Activated naive CD8-positive, alpha-beta T cell treated with anti-CD3 and anti-CD28 coated beads, Interleukin-2, amount 10 ng/mL, durations not matched to agents 7 days and 5 days (primary cell): Measurements from ENCODE around the gene YAP1. TPM values are rescaled to one million over a fixed set of nuclear protein-coding genes. Genes with fewer than 3 reads are reported as not detected.
A peak's percentile ranks its signal among the peaks of the same experiment; 100 is the strongest.

Experiments
- ATAC-seq: fragments of 150-1000 bp; cut with Tn5 transposase; one replicate; pipeline ENCODE4 v1.10.0; 2021; ENCODE audit warnings: low read depth, moderate library complexity
- POLR2A ChIA-PET: fragments of 350-600 bp; sonication (Branson Sonifier 250); formaldehyde crosslinking; loops from one replicate; lab custom pipeline; 2021; ENCODE audit warnings: antibody characterized with exemption; lab: Charles Lee
- DNase-seq: peaks from one replicate; pipeline ENCODE4 v3.0.0; 2021
- H3K27ac Mint-ChIP-seq: one replicate; pipeline ENCODE4 v1.8.0; 2022; ENCODE audit warnings: mild to moderate bottlenecking, mixed read lengths
- H3K27me3 Mint-ChIP-seq: one replicate; pipeline ENCODE4 v1.8.0; 2022; ENCODE audit warnings: mild to moderate bottlenecking, moderate library complexity, mixed read lengths
- H3K36me3 Mint-ChIP-seq: one replicate; pipeline ENCODE4 v1.8.0; 2021; ENCODE audit warnings: mild to moderate bottlenecking, mixed read lengths
- H3K4me1 Mint-ChIP-seq: one replicate; pipeline ENCODE4 v1.8.0; 2021; ENCODE audit warnings: mixed read lengths
- H3K4me3 Mint-ChIP-seq: one replicate; pipeline ENCODE4 v1.8.0; 2022; ENCODE audit warnings: mild to moderate bottlenecking, moderate library complexity, mixed read lengths
- H3K9me3 Mint-ChIP-seq: one replicate; pipeline ENCODE4 v1.8.0; 2021; ENCODE audit warnings: mixed read lengths
- total RNA-seq, 2 experiments: library from RNA; stranded (reverse); gene quantifications; one replicate each; pipeline ENCODE4 v1.2.3, GENCODE V29; 2021

YAP1 gene
- total RNA-seq, 2 experiments from 2014 or later = 0.11 TPM; not detected in 1

- Mint-ChIP-seq H3K27me3 (peaks cover 12% of the 10 kb centered on the region), H3K27ac (no peak overlapping the region), H3K4me3 (no peak overlapping the region), H3K4me1 (no peaks in the 10 kb centered on the region), H3K9me3 (no peaks in the 10 kb centered on the region), H3K36me3 (no peaks in the 10 kb centered on the region)
- no peak for ATAC-seq
- POLR2A ChIA-PET = no interaction called here
- no peak for DNase-seq
Measured at GRCh38 chr11:102202972-102203371, 92.7 kb downstream of the YAP1 start.

GRCh38 chr11:102204174-102204573 is 93.9 kb downstream of the YAP1 start:
- peak overlapping the region; percentile 11 for H3K27ac Mint-ChIP-seq
- peaks cover 12% of the 10 kb centered on the region for H3K27me3 Mint-ChIP-seq
- POLR2A ChIA-PET = no interaction called here
- H3K4me1 Mint-ChIP-seq = no peaks in the 10 kb centered on the region
- no peaks in the 10 kb centered on the region for H3K36me3 Mint-ChIP-seq
- H3K4me3 Mint-ChIP-seq = no peak overlapping the region
- DNase-seq (no peak), ATAC-seq (no peak)
- H3K9me3 Mint-ChIP-seq = no peaks in the 10 kb centered on the region

DNA sequence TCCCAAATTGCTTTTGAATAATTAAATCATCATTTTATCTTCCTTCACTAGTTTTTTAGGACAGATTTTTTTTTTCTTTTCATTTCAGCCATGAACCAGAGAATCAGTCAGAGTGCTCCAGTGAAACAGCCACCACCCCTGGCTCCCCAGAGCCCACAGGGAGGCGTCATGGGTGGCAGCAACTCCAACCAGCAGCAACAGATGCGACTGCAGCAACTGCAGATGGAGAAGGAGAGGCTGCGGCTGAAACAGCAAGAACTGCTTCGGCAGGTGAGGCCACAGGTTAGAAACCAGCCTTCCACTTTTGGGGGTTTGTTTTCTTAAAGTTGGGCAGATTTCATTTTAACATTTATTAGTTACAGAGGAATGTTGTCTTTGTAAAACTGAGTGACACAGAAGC is 95.6 kb downstream of the YAP1 start:
- Mint-ChIP-seq H3K4me1 (no peaks in the 10 kb centered on the region), H3K27ac (no peak overlapping the region), H3K27me3 (peaks cover 21% of the 10 kb centered on the region), H3K4me3 (no peak overlapping the region), H3K9me3 (no peaks in the 10 kb centered on the region), H3K36me3 (no peaks in the 10 kb centered on the region)
- POLR2A ChIA-PET = no interaction called here
- ATAC-seq = no peak
- no peak for DNase-seq

DNA sequence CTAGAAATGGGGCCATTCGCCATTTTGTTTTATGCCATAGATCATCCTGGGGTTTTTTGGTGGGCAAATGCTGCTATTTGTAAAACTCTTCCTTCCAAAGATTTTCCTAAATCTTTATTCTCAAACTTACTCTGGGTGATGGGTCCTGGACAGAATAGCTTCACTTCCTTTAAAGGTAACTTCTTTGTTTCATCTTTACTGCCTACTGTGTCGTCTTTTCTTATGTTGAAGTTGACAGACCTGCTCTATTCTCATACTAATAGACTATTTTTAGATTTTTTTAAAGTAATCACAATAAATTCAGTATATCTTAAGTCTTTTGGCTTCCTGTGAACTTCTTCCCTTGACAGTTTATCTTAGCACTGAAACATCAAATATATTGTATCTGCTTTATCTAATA is 98.6 kb downstream of the YAP1 start:
- Mint-ChIP-seq H3K36me3 (no peaks in the 10 kb centered on the region), H3K4me1 (no peaks in the 10 kb centered on the region), H3K9me3 (no peaks in the 10 kb centered on the region), H3K27me3 (peaks cover 27% of the 10 kb centered on the region), H3K27ac (no peak overlapping the region), H3K4me3 (no peak overlapping the region)
- ATAC-seq (no peak), DNase-seq (no peak)
- POLR2A ChIA-PET = no interaction called here

GRCh38 chr11:102214623-102215022 is 104.4 kb downstream of the YAP1 start:
- H3K4me1 Mint-ChIP-seq = no peaks in the 10 kb centered on the region
- H3K36me3 Mint-ChIP-seq = no peaks in the 10 kb centered on the region
- H3K27ac Mint-ChIP-seq = no peak overlapping the region
- no peak for ATAC-seq
- H3K9me3 Mint-ChIP-seq = no peaks in the 10 kb centered on the region
- no peak for DNase-seq
- peaks cover 27% of the 10 kb centered on the region for H3K27me3 Mint-ChIP-seq
- H3K4me3 Mint-ChIP-seq = no peak overlapping the region
- POLR2A ChIA-PET = no interaction called here

DNA sequence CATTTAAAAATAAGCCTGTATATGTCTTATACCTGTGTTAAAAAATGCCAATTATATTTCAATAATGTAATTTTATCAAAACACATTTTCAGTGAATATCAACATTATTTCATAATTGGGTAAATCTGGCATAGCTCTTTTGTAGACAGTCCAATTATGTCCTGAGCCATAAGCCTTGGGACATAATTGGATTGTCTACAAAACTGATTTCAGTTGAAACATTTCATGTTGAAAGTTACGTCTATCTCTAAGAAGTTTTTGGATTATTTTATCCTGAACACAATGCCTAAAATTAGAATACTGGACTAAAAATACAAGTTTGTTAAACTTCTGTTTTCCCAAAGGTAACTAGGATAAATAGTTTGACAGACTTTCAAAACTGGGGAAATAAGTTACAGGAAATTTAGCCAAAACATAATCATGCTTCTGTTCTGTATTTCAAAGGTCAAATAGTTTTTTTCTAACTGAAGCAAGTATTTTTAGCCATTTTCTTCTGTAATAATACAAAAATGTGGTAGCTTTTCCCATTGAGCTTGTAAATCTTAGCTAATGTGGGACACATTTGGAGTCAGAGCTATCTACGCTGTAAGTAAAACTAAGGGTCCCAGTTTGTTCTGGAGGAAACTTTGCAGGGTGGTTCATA is 106.3 kb downstream of the YAP1 start:
- no peak overlapping the region for H3K27ac Mint-ChIP-seq
- no peaks in the 10 kb centered on the region for H3K9me3 Mint-ChIP-seq
- ATAC-seq (no peak), DNase-seq (no peak)
- no peak overlapping the region for H3K4me3 Mint-ChIP-seq
- no peaks in the 10 kb centered on the region for H3K4me1 Mint-ChIP-seq
- POLR2A ChIA-PET = no interaction called here
- no peaks in the 10 kb centered on the region for H3K36me3 Mint-ChIP-seq
- peaks cover 15% of the 10 kb centered on the region for H3K27me3 Mint-ChIP-seq

DNA sequence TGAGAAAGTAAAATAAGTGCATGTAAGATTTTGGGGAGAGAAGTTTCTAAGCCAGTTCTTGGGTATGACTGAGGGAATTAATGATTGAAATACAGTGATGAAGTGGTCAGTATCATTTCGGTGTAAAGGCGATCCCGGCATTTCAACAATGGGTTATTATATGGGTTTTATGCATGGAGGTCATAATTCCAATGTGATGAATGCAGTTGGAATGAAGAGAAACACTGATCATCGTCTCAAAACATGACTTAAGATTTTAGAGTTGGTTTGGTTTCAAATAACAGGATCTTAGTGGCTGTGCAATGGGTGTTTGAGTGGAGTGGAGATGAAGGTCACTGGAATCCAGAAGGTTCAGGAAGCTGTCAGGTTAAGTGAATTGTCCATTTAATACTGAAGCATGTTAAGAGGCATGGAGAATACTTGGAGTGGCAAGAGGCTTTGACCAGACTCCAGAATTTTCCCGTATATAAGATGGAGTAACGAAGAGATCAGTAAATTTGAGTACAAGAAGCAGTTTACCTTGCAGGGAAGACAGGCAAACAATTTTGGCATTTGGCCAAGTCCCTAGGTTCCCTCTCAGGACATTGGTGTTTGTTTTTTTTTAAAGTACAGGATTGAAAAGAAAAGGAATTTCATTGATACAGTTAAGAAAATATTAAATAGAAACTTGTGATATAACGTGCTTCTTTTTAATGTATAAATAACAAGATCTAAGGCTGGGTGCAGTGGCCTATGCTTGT is 110.7 kb downstream of the YAP1 start:
- H3K36me3 Mint-ChIP-seq = no peaks in the 10 kb centered on the region
- no peaks in the 10 kb centered on the region for H3K9me3 Mint-ChIP-seq
- H3K4me3 Mint-ChIP-seq = no peak overlapping the region
- H3K4me1 Mint-ChIP-seq = no peaks in the 10 kb centered on the region
- no peak overlapping the region for H3K27ac Mint-ChIP-seq
- POLR2A ChIA-PET = no interaction called here
- ATAC-seq (no peak), DNase-seq (no peak)
- peaks cover 6% of the 10 kb centered on the region for H3K27me3 Mint-ChIP-seq

DNA sequence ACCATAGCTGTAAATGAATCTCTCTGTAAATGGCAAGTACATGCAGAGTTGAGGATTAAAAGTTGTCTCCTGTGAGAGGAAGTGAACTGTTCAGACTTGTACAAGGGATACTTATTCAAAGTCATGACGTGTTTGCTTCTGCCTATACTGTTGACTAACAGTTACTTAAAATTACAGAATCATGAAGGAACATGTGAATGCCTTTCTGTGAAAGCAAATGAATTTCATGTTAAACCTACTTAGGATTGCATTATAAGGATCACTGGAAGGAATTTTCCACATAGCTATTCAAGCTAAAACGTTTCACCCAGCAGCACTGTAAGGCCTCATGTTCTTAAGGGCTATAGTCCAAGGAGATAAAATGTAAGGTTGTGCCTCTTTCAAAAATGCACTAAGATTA is 113.6 kb downstream of the YAP1 start:
- H3K27ac Mint-ChIP-seq = no peak overlapping the region
- POLR2A ChIA-PET = no interaction called here
- DNase-seq (no peak), ATAC-seq (no peak)
- H3K27me3 Mint-ChIP-seq = peaks cover 4% of the 10 kb centered on the region
- H3K4me3 Mint-ChIP-seq = no peak overlapping the region
- no peaks in the 10 kb centered on the region for H3K9me3 Mint-ChIP-seq
- no peaks in the 10 kb centered on the region for H3K4me1 Mint-ChIP-seq
- H3K36me3 Mint-ChIP-seq = no peaks in the 10 kb centered on the region

- Mint-ChIP-seq H3K36me3 (no peaks in the 10 kb centered on the region), H3K27ac (no peak overlapping the region), H3K4me3 (no peak overlapping the region), H3K9me3 (no peaks in the 10 kb centered on the region), H3K27me3 (peaks cover 7% of the 10 kb centered on the region), H3K4me1 (no peaks in the 10 kb centered on the region)
- POLR2A ChIA-PET = no interaction called here
- no peak for DNase-seq
- ATAC-seq = no peak
Measured at GRCh38 chr11:102225689-102226568, 115.7 kb downstream of the YAP1 start.

- H3K27ac Mint-ChIP-seq = no peak overlapping the region
Measured at GRCh38 chr11:102226702-102227490, 116.6 kb downstream of the YAP1 start.

DNA sequence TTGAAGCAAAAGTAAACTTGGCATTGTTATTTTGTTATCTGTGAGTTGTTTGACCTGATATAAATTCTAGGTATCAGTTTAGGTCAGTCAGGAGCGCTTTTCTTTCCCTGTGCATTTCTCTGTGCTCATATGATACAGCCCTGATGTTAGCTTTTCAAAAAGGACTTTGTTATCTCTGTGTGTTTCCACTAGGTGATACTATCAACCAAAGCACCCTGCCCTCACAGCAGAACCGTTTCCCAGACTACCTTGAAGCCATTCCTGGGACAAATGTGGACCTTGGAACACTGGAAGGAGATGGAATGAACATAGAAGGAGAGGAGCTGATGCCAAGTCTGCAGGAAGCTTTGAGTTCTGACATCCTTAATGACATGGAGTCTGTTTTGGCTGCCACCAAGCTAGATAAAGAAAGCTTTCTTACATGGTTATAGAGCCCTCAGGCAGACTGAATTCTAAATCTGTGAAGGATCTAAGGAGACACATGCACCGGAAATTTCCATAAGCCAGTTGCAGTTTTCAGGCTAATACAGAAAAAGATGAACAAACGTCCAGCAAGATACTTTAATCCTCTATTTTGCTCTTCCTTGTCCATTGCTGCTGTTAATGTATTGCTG is 119.4 kb downstream of the YAP1 start:
- Mint-ChIP-seq H3K9me3 (no peaks in the 10 kb centered on the region), H3K27ac (no peak overlapping the region), H3K4me3 (no peak overlapping the region), H3K27me3 (peaks cover 15% of the 10 kb centered on the region), H3K4me1 (no peaks in the 10 kb centered on the region), H3K36me3 (no peaks in the 10 kb centered on the region)
- no peak for ATAC-seq
- POLR2A ChIA-PET = no interaction called here
- DNase-seq = no peak

More at GRCh38 chr11:102226702-102227490, 116.6 kb downstream of the YAP1 start:
- no peaks in the 10 kb centered on the region for H3K9me3 Mint-ChIP-seq
- DNase-seq = no peak
- POLR2A ChIA-PET = no interaction called here
- H3K27me3 Mint-ChIP-seq = peaks cover 12% of the 10 kb centered on the region
- no peaks in the 10 kb centered on the region for H3K36me3 Mint-ChIP-seq
- no peak for ATAC-seq
- no peaks in the 10 kb centered on the region for H3K4me1 Mint-ChIP-seq
- no peak overlapping the region for H3K4me3 Mint-ChIP-seq

- Mint-ChIP-seq H3K27me3 (peaks cover 16% of the 10 kb centered on the region), H3K36me3 (no peaks in the 10 kb centered on the region), H3K9me3 (no peaks in the 10 kb centered on the region), H3K4me3 (no peak overlapping the region), H3K27ac (no peak overlapping the region), H3K4me1 (no peaks in the 10 kb centered on the region)
- ATAC-seq (no peak), DNase-seq (no peak)
- POLR2A ChIA-PET = no interaction called here
Measured at GRCh38 chr11:102230186-102230585, 119.9 kb downstream of the YAP1 start.

DNA sequence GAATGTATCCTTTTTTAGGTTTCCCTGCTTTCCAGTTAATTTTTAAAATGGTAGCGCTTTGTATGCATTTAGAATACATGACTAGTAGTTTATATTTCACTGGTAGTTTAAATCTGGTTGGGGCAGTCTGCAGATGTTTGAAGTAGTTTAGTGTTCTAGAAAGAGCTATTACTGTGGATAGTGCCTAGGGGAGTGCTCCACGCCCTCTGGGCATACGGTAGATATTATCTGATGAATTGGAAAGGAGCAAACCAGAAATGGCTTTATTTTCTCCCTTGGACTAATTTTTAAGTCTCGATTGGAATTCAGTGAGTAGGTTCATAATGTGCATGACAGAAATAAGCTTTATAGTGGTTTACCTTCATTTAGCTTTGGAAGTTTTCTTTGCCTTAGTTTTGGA is 120.7 kb downstream of the YAP1 start:
- Mint-ChIP-seq H3K27me3 (peaks cover 16% of the 10 kb centered on the region), H3K4me3 (no peak overlapping the region), H3K4me1 (no peaks in the 10 kb centered on the region), H3K9me3 (no peaks in the 10 kb centered on the region), H3K36me3 (no peaks in the 10 kb centered on the region), H3K27ac (no peak overlapping the region)
- POLR2A ChIA-PET = no interaction called here
- DNase-seq (no peak), ATAC-seq (no peak)
